Activated T-helper 1 cell treated with anti-CD3 and anti-CD28 coated beads, Interleukin-2, amount 50 U/mL, for 16 hours (primary cell): ENCODE measurements around the gene CSNK2A1.

ENCODE experiments used
- DNase-seq, 2 donors: peaks; one replicate each; pipeline ENCODE4 v3.0.0-alpha.2; 2020; ENCODE audit warnings: low read depth in 1 of 2, low spot score in 1 of 2

CSNK2A1 gene

DNA sequence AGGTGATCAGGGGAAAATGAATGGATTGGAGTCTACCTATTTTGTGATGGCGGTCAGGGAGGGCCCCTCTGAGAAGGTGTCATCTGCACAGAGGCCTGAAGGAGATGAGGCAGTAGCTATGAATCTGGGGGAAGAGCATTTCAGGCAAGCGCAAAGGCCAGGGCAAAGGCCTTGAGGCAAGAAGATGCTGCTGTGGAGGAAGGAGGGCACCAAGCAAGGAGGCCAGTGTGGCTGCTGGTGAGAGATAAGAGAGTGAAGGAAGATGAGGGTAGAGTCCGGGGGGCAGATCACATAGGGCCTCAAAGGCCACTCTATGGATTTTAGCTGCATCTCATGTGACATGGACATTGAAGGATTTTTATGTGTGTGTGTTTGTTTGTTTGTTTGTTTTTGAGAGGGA lies 20.6 kb upstream of the CSNK2A1 start:
- no peak for DNase-seq

DNA sequence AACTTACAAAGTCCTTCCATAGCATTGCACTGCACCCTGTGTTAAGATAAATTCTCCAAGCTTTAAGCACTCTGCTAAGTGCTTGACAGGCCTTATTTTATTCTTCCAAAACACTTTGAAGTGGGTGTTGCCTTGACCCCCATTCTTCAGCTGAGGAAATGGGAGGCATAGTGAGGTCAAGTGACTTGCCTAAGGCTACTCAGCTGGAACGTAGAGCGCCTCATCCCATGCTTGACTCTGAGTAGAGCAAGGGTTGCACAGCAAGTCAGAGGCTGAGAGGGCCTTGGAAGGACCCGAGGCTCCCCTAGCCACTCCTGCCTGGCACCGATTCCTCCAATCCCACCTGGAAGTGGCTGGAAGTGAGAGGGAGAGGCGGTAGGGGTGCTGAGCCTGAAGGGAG lies 19.6 kb upstream of the CSNK2A1 start:
- DNase-seq = no peak

DNA sequence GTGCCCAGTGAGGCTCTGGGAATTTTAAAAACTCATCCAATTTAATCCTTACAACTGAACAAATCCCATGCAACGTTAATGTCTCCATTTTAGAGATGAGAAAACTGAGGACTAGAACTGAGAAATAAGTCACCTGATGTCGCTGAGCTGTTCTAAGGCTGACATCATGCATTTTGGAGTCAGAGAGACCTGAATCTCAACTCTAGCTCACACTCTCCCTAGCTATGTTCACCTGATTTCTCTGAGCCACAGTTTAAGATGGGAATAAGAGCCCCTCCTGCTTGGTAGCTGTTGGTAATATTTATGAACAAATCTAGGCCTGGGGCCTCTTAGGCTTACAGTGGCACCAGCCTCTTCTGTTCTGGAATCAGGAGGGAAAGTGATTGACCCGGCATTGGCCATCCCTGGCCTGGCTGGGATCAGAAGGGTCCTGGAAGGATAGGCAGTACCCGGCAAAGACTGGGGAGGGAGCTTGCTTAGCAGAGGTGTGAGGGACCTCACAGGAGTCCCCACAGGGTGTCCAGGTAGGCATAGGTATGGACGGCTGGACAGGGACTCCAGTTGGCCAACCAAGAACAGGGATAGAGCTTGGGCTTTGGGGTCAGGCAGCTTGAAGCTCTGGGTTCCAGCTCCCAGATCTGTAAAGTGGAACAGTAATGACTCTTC lies 18.8 kb upstream of the CSNK2A1 start:
- DNase-seq = no peak

DNA sequence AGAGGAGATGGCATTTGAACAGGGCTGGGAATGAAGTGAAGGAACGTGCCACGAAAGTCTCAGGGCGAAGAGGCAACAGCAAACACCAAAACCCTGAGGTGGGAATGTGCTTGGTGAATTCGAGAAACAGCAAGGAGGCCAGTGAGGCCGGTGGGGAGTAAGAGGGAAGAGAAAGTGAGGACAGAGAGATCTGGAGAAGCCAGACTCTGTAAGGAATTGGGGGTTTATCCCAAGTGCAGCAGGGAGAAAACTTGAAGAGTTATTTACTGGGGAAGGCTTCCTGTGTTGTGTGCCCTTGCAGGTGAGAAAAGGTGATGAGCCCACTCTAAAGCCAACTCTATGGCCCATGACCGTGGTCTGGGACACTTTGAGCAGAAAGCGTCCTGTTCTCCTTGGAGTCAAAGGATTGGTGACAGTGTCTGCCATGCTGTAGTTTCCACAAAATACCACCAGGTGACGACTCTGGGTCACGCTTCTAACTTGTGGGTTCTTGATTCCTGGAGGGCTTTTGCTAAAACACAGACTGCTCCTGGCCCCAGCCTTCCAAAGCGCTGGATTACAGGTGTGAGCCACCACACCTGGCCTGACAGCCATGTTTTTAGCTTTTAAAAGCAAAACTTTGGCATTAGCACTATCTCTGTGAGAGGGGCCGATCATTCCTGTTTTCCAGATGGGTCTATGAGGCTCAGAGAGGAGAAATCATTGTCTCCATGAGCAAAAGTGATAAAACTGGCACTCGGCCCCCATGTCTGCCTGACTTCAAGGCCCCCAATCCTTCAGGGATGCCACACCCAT lies 18.0 kb upstream of the CSNK2A1 start:
- DNase-seq = peak; percentile 7 to 13

DNA sequence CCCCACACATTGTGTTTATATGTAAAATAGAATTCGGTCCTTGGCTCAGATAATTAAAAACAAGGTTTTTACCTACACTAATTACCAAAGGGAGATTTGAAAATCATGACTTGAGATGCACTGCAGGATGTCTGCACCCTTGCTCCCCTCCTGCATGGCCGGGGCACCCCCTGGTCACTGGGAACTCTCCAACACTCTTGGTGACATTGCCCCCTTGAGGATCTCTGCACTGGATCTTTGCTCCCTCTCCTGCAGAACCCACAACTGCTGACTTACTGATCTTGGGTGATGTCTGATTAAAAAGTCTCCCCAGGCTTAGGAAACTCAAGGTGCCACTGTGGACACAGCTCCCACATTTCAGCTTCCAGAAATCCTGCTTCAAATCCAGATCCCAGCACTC lies 17.1 kb upstream of the CSNK2A1 start:
- no peak for DNase-seq

DNA sequence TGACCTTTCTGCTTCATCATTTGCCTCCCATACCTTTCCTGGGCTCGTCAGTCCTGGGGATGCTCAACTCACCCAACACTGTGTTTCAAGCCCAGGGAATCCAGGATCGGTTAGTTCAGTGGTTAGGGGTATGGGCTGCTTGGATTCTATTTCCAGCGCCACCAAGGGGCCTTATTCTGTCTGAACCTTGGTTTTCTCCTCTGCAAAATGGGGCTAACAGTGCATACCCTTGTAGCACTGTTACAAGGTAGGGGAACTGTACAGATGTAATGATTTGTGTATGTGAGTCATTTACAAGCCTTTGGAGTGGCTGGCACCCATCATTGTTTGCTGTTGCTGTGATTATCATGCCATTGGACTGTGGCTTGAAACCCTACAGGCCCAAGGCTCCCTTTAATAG lies 14.5 kb upstream of the CSNK2A1 start:
- DNase-seq = no peak

DNA sequence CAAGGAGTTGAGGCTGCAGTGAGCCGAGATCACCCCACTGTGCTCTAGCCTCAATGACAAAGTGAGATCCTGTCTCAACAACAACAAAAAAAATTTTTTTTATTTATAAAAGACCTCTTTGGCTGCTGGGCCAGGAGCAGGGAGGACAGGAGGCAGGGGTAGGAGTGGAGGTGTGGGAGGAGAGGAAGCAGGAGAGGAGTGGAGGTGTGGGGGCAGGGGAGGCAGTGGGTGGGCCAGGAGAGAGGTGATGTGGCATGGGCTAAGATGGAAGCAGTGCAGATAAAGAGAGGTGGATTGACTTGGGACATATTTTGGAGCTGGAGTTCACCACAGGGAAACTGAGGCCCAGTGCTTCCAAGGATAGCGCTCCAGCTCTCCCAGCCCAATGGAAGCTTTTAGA lies 13.4 kb upstream of the CSNK2A1 start:
- DNase-seq = no peak

DNA sequence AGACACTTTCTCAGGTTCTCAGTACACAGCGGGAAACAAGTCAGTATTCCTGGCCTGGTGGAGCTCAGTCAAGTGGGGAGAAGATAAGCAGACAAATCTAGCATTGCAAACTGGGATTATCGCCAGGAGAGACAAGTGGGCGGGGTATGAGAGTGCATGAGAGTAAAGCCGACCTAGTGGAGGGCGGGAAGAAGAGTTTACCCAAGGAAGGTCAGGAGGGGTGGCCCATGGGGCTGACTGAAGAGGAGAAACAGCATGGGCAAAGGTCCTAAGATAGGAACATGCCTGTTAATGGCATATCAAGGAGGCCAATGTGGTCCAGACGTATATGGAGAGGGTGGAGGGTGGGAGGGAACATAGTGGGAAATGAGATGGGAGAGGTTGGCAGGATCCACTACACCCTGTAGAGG lies 12.4 kb upstream of the CSNK2A1 start:
- DNase-seq = no peak

DNA sequence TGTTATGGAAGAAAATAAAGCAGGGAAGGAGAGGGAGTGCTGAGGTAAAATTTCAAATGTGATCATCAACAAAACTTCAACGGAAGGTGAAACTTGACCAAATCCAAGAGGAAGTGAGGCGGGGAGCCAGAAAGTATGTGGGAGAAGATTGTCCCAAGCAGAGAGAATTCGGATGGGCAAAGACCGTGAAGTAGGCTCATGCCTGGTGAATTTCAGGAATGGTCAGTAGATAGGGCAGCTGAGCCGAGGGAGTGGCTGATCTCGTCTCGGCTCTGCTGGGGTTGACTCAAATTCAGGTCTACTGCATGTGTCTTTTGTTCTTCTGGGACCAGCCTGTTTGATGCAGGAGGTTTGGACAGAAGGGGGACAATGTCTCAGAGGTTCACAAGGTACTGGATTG lies 7.0 kb upstream of the CSNK2A1 start:
- no peak for DNase-seq

DNA sequence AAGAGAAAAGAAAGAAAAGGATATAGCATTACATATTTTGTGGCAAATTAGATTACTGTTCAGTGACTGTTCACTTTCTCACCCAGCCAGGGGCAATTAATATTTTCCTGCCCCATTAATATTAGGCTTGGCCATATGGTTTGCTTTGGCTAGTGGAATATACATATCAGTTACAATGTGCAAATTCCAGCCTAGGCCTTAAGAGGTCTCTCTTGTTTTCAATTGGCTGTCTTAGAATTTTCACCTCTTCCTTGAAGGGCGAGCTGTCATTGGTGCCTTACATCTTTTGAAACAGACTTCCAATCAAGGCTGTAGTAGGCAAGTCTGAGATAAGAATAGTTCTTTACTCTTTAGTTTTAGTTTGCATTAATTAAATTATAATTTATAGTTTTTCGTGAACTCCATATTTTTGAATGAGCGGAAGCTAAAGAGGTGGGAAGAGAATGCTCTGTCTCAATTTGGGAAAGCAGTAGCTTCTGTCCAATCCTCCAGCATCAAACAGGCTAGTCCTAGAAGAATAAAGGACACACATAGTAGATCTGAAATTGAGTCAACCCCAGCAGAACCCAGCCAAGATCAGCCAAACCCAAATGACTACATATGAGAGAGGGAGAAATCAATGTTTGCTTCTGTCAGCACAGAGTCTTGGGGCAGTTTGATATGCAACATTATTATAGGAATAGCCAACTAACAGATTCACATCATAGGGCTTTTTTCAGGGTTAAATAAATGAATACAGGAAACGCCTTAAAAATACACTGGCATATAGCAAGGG lies 6.3 kb upstream of the CSNK2A1 start:
- DNase-seq = no peak

DNA sequence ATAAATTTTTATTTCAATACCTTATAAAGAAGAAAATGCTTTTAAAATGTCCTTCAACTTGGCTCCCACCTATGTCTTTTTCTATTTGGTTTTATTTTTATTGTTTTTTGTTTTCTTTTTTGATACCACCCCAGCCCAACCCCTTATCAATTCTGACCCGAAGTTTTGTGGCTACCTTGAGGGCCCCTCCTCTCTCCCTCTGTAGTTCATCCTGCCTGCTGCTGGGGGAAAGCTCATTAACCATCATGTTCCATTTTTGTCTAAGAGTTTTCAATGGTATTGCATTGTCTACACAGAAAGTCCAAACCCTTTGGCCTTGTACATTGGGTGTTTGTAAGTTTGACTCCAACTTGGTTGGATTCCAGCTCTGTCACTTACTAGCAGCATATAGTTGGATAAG lies 5.3 kb upstream of the CSNK2A1 start:
- DNase-seq = no peak

DNA sequence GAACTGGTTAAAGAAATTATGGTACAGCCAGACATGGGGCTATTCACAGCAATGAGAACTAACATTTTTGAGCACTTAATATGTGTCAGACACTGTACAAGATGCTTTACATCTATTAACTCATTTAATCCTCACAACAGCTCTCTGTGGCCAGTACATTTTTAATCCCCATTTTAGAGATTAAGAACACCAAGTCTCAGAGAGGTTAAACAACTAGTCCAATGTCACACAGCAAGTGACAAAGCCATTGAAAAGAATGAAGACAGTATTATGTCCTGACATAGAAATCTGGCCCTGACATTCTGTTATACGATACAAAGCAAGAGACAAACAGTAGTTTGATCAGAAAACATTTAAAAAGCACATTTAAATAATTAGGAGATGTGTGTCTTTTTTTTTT lies 3.8 kb upstream of the CSNK2A1 start:
- DNase-seq = no peak

DNA sequence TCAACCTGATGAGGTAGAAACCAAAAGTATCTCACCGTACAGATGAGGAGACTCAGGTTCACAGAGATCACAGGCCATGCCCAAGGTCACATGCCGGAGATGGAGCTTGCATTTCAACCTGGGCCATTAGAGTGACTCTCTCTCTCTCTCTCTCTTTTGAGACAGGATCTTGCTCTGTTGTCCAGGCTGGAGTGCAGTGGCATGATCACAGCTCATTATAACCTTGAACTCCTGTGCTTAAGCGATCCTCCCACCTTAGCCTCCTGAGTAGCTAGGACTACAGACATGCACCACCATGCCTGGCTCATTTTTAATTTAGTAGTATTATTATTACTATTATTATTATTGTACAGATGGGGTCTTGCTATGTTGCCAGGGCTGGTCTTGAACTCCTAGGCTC lies 2.8 kb upstream of the CSNK2A1 start:
- no peak for DNase-seq

DNA sequence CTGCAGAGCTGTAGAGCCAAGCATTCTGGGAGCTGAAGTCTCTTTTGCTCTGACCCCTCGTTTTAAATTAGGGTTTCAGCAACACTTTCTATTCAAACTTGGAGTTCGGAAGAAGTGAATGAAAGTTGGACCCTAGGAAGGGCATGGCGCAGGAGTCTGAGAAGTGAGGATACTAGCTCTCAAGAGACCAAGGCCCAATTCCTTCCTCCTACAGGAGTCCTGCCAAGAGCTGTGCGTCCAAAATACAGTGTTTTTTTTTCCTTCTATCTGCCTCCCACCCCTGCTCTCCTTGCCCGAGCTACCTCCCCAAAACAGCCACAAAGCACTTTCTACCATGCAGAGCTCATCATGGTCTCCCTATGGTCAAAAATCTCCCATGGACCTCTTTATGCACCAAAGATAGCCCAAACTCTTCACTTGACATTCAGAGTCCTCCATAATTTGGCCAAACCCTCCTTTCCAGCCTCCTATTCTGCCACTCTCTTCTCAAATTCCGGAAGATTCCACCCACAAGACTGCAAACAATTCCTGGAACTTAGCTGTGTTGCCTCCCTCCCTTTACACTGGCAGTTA lies 649 bp upstream of the CSNK2A1 start:
- no peak for DNase-seq

DNA sequence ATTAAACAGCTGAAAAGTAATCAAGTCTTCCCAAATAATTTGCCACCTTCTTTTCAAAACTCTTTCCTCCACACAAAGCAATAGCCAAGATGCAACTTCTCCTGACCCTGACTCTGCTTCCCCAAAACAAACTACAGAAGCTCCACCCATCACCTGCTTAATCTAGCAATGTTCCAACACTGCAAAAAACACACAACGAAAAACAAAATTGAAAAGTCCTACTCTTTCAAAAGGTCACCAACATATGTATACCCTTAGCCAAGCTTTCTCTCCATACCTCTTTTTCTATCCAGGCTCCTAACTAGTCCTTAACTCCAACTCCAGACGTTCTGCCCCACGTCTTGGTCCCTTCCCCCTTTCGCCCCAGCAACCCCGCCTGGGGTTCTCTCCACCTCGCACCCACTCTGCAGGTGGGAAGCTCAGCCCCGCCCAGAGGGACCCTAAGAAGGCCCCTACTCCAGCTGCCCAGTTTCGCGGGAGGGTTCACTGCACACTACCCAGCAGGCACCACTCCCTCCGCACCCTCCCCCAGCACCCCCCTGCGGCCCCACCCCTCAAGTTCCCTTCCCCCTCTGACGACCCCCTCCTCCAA lies 717 bp downstream of the CSNK2A1 start:
- peak in 1 of 2 donors; percentile 7 for DNase-seq

DNA sequence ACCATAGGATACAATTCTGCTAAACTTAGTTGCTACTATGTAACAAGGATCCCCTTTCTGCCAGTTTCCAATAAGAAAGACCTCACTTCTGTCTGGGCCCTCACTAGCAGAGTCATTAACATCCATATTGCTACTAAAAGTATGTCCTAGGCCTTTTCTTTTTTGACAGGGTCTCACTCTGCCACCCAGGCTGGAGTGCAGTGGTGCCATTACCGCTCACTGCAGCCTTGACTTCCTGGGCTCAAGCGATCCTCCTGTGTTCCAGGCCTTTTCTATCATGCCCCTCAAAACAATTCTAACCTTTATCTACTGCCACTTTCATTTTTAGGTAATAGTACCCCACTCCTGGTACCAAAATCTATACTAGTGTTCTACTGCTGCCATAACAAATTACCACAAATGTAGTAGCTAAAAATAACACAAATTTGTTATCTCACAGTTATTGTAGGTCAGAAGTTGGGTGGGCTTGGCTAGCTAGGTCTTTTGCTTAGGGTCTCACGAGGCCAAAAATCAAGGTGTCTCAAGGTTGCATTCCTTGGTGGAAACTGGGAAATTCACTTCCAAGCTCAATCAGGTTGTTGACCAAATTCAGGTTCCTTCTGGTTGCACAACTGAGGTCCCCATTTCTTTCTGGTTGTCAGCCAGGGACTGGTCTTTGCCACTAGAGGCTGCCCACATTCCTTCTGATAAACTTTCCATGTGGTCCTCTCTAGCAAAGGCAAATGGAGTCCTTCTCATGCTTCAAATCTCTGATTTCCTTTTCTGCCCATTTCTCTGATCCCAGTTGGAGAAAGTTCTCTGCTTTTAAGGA lies 3.0 kb downstream of the CSNK2A1 start:
- DNase-seq = no peak

DNA sequence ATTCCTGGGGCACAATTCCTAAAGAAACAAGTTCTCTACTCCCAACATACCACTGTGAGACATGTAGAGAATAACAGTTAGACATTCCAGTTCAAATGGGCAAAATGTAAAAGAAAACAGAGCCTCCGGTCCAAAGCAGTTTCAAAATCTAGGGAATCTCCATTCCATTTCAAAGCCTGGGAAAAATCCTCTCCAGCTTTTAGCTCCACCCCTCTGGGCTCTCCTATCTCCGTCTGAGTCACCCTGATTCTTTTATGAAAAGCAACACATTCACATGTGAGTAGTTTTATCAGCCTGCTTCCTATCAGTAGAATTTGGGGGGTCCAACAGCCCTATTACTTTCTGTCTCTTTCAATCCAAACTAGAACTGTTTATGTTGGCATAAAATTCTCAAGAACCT lies 3.7 kb downstream of the CSNK2A1 start:
- DNase-seq = no peak

DNA sequence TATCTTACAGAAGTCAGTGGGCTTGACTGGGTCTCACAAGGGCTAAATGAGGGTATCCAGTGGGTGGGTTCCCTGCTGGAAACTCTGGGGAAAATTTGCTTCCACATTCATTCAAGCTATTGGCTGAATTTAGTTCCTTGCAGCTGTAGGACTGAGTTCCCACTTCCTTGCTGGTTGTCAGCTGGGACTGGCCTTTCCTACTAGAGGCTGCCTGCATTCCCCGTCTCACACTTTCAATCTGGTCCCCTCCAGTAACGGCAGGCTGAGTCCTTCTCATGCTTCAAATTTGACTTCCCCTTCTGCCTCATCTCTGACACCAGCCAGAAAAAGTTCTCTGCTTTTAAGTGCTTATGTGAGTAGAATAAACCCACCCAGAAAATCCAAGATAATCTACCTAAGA lies 4.4 kb downstream of the CSNK2A1 start:
- no peak for DNase-seq

DNA sequence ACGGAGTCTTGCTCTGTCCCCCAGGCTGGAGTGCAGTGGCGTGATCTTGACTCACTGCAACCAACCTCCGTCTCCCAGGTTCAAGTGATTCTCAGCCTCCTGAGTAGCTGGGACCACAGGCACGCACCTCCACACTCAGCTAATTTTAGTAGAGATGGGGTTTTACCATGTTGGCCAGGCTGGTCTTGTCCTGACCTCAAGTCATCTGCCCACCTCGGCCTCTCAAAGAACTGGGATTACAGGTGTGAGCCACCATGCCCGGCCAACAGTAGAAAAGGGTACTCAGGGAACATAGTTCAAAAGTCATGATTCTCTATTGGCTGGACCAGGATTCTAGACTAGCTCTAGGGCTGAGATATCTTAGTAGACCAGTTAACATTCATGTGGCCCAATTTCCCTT lies 5.6 kb downstream of the CSNK2A1 start:
- no peak for DNase-seq

DNA sequence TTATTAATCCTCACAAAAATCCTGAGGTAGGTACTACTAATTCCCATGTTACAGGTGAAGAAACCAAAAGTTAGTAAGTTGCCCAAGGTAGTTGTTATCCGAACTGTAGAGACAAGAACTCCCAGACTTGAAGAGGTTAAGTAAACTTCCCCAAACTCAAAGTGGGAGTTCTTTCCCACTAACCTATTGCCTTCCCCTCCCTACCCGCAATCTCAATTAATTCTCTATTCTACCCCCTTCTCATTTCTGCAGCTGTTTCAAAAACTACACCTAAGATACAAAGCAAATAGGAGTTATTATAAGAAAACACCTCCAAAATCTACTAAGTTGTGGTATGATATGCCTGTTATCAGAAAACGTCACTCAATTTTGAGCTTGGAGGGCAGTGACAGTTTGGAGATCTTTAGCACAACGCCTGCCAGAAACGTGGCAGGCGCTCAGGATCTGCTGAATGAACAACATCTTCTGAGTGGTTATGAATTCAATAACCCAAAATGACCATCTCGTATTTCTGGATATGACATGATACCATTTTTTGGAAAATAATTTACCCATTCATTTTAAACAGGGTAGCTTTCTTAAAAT lies 7.1 kb downstream of the CSNK2A1 start:
- DNase-seq = no peak
